Measurements from ENCODE around the gene ST7L. TPM values are rescaled to one million over a fixed set of nuclear protein-coding genes. Genes with fewer than 3 reads are reported as not detected.

ST7L gene
- total and polyA plus RNA-seq, 10 of the 15 experiments (the other 5 are each of a cell fraction or from before 2014, with no cell fraction given) = 3.6 to 13.7 (median 8.9) TPM

DNA sequence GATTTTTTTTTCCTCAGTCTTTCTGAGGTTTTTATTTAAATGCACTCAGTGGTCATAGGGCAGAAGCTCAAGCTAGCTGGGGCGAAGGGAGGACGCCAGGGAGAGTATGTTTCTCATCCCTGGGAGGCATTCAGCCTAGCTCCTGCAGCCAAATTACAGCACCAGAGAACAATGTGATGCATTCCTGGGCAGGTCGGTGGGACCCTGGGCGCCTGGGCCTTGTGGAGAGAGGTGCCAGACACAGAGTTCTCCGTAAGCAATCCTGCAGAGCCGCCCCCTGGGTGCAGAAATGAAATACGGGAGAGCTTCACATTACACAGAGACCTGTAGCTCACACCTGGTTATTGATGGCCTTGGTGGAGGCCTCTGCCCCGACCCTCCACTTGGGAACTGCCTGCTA lies 94.7 kb downstream of the ST7L start:
- Histone ChIP-seq H3K4me2 (ENCODE audit: control insufficient read depth, insufficient read depth) (no peak overlapping the region), H3K4me3 (no peak overlapping the region), H3K79me2 (ENCODE audit: control insufficient read depth, insufficient read depth, low read length) (no peaks in the 10 kb centered on the region), H3K9me3 (replicated peaks; ENCODE audit: control insufficient read depth, insufficient read depth, low read length) (no peaks in the 10 kb centered on the region), H4K20me1 (ENCODE audit: control insufficient read depth, insufficient read depth) (no peaks in the 10 kb centered on the region), H3K27me3 (replicated peaks in 1 of 2; ENCODE audit: control insufficient read depth in 2 of 2, insufficient read depth in 2 of 2, low read length in 1 of 2) (no peaks in the 10 kb centered on the region), H3K27ac (ENCODE audit: control insufficient read depth, insufficient read depth) (no peak overlapping the region), H3K9ac (ENCODE audit: control insufficient read depth, insufficient read depth, low read length) (no peak overlapping the region), H3K36me3 (ENCODE audit: control insufficient read depth in 2 of 2, insufficient read depth in 2 of 2, low read length in 1 of 2) (no peaks in the 10 kb centered on the region), H2AFZ (ENCODE audit: control insufficient read depth, low read depth, low read length) (no peak overlapping the region), H3K4me1 (ENCODE audit: control insufficient read depth, insufficient read depth, low read length) (no peaks in the 10 kb centered on the region; the same call in 1 of the 2 replicates)
- TF ChIP-seq PML (IDR thresholded peaks at IDR 0.05; ENCODE audit: low read length) (no peak), MYC (IDR thresholded peaks at IDR 0.05; ENCODE audit: insufficient read depth, insufficient read length, insufficient replicate concordance, low read length, severe bottlenecking) (no peak), TCF3 (IDR thresholded peaks at IDR 0.05; ENCODE audit: borderline replicate concordance, insufficient read depth, low read depth, low read length) (no peak), ZNF384 (IDR thresholded peaks at IDR 0.05; ENCODE audit: borderline replicate concordance, low read depth, low read length) (no peak), MTA2 (IDR thresholded peaks at IDR 0.05; ENCODE audit: low read depth) (no peak), KDM1A (IDR thresholded peaks at IDR 0.05; ENCODE audit: borderline replicate concordance) (no peak), HDAC6 (IDR thresholded peaks at IDR 0.05; ENCODE audit: unreplicated experiment) (no peak), NR2F1 (conservative IDR thresholded peaks at IDR 0.05) (no peak), NFXL1 (IDR thresholded peaks at IDR 0.05; ENCODE audit: borderline replicate concordance) (no peak), KAT2A (conservative IDR thresholded peaks at IDR 0.05; ENCODE audit: control insufficient read depth, low read depth, low read length) (no peak), BACH1 (IDR thresholded peaks at IDR 0.05; ENCODE audit: borderline replicate concordance) (no peak), NR2C1 (IDR thresholded peaks at IDR 0.05) (no peak)
- TF ChIP-seq, protein P1, sequence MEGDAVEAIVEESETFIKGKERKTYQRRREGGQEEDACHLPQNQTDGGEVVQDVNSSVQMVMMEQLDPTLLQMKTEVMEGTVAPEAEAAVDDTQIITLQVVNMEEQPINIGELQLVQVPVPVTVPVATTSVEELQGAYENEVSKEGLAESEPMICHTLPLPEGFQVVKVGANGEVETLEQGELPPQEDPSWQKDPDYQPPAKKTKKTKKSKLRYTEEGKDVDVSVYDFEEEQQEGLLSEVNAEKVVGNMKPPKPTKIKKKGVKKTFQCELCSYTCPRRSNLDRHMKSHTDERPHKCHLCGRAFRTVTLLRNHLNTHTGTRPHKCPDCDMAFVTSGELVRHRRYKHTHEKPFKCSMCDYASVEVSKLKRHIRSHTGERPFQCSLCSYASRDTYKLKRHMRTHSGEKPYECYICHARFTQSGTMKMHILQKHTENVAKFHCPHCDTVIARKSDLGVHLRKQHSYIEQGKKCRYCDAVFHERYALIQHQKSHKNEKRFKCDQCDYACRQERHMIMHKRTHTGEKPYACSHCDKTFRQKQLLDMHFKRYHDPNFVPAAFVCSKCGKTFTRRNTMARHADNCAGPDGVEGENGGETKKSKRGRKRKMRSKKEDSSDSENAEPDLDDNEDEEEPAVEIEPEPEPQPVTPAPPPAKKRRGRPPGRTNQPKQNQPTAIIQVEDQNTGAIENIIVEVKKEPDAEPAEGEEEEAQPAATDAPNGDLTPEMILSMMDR (IDR thresholded peaks at IDR 0.05 in 2 of 3, conservative IDR thresholded peaks at IDR 0.05 in 1 of 3; ENCODE audit: control insufficient read depth in 2 of 3, extremely low read depth in 1 of 3, insufficient read depth in 1 of 3, low read depth in 3 of 3, low read length in 3 of 3) = no peak
- TF ChIP-seq, protein P2, sequence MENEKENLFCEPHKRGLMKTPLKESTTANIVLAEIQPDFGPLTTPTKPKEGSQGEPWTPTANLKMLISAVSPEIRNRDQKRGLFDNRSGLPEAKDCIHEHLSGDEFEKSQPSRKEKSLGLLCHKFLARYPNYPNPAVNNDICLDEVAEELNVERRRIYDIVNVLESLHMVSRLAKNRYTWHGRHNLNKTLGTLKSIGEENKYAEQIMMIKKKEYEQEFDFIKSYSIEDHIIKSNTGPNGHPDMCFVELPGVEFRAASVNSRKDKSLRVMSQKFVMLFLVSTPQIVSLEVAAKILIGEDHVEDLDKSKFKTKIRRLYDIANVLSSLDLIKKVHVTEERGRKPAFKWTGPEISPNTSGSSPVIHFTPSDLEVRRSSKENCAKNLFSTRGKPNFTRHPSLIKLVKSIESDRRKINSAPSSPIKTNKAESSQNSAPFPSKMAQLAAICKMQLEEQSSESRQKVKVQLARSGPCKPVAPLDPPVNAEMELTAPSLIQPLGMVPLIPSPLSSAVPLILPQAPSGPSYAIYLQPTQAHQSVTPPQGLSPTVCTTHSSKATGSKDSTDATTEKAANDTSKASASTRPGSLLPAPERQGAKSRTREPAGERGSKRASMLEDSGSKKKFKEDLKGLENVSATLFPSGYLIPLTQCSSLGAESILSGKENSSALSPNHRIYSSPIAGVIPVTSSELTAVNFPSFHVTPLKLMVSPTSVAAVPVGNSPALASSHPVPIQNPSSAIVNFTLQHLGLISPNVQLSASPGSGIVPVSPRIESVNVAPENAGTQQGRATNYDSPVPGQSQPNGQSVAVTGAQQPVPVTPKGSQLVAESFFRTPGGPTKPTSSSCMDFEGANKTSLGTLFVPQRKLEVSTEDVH (IDR thresholded peaks at IDR 0.05; ENCODE audit: low read depth, partially characterized antibody) = no peak
- TF ChIP-seq, protein P3, sequence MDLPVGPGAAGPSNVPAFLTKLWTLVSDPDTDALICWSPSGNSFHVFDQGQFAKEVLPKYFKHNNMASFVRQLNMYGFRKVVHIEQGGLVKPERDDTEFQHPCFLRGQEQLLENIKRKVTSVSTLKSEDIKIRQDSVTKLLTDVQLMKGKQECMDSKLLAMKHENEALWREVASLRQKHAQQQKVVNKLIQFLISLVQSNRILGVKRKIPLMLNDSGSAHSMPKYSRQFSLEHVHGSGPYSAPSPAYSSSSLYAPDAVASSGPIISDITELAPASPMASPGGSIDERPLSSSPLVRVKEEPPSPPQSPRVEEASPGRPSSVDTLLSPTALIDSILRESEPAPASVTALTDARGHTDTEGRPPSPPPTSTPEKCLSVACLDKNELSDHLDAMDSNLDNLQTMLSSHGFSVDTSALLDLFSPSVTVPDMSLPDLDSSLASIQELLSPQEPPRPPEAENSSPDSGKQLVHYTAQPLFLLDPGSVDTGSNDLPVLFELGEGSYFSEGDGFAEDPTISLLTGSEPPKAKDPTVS (IDR thresholded peaks at IDR 0.05; ENCODE audit: low read depth, low read length) = no peak
- ChIA-PET SMC1A (ENCODE audit: uncharacterized antibody, unreplicated experiment) (no interaction called here), POLR2A (interaction anchor here (0.6 kb wide), 1 partner anchor 361 kb away, joined by 4 read pairs; no protein-coding TSS in a partner anchor), RAD21 (ENCODE audit: unreplicated experiment) (interaction anchor here (0.5 kb wide), 1 partner anchor 350 kb away, joined by 3 read pairs; no protein-coding TSS in a partner anchor), CTCF (no interaction called here)
- 79% methylated on average over 8 of the region's 8 CpGs for WGBS (ENCODE audit: insufficient coverage, insufficient replicate concordance, low lambda C conversion rate, missing lambda C conversion rate)
- intact Hi-C loops (cut with micrococcal nuclease; ENCODE audit: unreplicated experiment) (no loop called here), in situ Hi-C loops (cut with MboI) (no loop called here)
- DNase-seq (ENCODE audit: low read depth, low spot score) (no peak), FAIRE-seq (no peak), ATAC-seq (no peak)
- no TSS peak for BruUV-seq (replicated peaks)

All from GM12878 (cell line).